Activated T-cell treated with anti-CD3 and anti-CD28 coated beads for 24 hours (primary cell): ENCODE results near the gene PITPNC1.
"Not testable (repeated sequence)": the region's sequence is repeated elsewhere in the genome, so short reads cannot be mapped to it uniquely, and the experiment has no call there.

ENCODE experiments used
- DNase-seq: peaks from one replicate; pipeline ENCODE4 v3.0.0-alpha.2; 2020; ENCODE audit warnings: low read depth

The PITPNC1 gene

GRCh38 chr17:67624886-67625656 is 248.0 kb downstream of the PITPNC1 start:
- no peak for DNase-seq

GRCh38 chr17:67625971-67626370 is 248.9 kb downstream of the PITPNC1 start:
- no peak for DNase-seq

GRCh38 chr17:67628580-67629013 is 251.5 kb downstream of the PITPNC1 start:
- DNase-seq, result no peak

GRCh38 chr17:67629971-67630320 is 252.9 kb downstream of the PITPNC1 start:
- no peak for DNase-seq

GRCh38 chr17:67630836-67631235 is 253.8 kb downstream of the PITPNC1 start:
- not testable (repeated sequence) for DNase-seq

- no peak for DNase-seq
Measured at GRCh38 chr17:67632141-67632540, 255.1 kb downstream of the PITPNC1 start.

- DNase-seq, result no peak
Measured at GRCh38 chr17:67633751-67634211, 256.7 kb downstream of the PITPNC1 start.

GRCh38 chr17:67635681-67636080 is 258.6 kb downstream of the PITPNC1 start:
- DNase-seq, result no peak

- DNase-seq, result no peak
Measured at GRCh38 chr17:67636312-67636711, 259.2 kb downstream of the PITPNC1 start.

- DNase-seq, result no peak
Measured at GRCh38 chr17:67636834-67637520, 259.9 kb downstream of the PITPNC1 start.

- DNase-seq, result no peak
Measured at GRCh38 chr17:67637901-67638641, 261.0 kb downstream of the PITPNC1 start.

GRCh38 chr17:67638871-67639270 is 261.8 kb downstream of the PITPNC1 start:
- no peak for DNase-seq

- no peak for DNase-seq
Measured at GRCh38 chr17:67639555-67639954, 262.5 kb downstream of the PITPNC1 start.

GRCh38 chr17:67639979-67640378 is 262.9 kb downstream of the PITPNC1 start:
- no peak for DNase-seq

GRCh38 chr17:67642488-67642887 is 265.4 kb downstream of the PITPNC1 start:
- no peak for DNase-seq

- no peak for DNase-seq
Measured at GRCh38 chr17:67644061-67644460, 267.0 kb downstream of the PITPNC1 start.

GRCh38 chr17:67645195-67645594 is 268.1 kb downstream of the PITPNC1 start:
- not testable (repeated sequence) for DNase-seq

- DNase-seq, result no peak
Measured at GRCh38 chr17:67646472-67646871, 269.4 kb downstream of the PITPNC1 start.

GRCh38 chr17:67647482-67647881 is 270.4 kb downstream of the PITPNC1 start:
- no peak for DNase-seq

GRCh38 chr17:67648032-67648905 is 271.2 kb downstream of the PITPNC1 start:
- DNase-seq, result no peak

GRCh38 chr17:67648906-67649295 is 271.8 kb downstream of the PITPNC1 start:
- DNase-seq, result not testable (repeated sequence)

GRCh38 chr17:67649891-67650290 is 272.8 kb downstream of the PITPNC1 start:
- no peak for DNase-seq
